HEK293 (cell line): ENCODE measurements around the gene PIGP.

Experiments used
- CTCF ChIA-PET: fragments of 350-600 bp; formaldehyde crosslinking; extraction: SDS; loops from one replicate; lab custom pipeline; 2021; ENCODE audit warnings: antibody characterized with exemption; lab: Yijun Ruan, JAX
- POLR2A ChIA-PET: fragments of 300-600 bp; formaldehyde crosslinking; extraction: SDS; loops from one replicate; lab custom pipeline; 2020; ENCODE audit warnings: antibody characterized with exemption, inconsistent platforms; lab: Yijun Ruan, JAX
- H3K27ac ChIP-seq: fragments of 200-500 bp; sonication (Bioruptor generic); 2 replicates; pipeline ENCODE4 v1.5.1; 2014; ENCODE audit warnings: low read depth, low read length, control low read depth, inconsistent platforms; ENCODE audit errors: extremely low read depth
- H3K36me3 ChIP-seq, 2 experiments: fragments of 200-500 bp in 1 of 2; sonication (Bioruptor generic) in 1 of 2; 1 replicate in 1 of 2; 2 replicates in 1 of 2; pipeline ENCODE4 v1.5.1; 2014 to 2017; ENCODE audit warnings: inconsistent platforms in 2 of 2, low read length in 2 of 2; ENCODE audit not compliant: control insufficient read depth in 2 of 2, insufficient read depth in 1 of 2
- H3K4me1 ChIP-seq: fragments of 200-500 bp; sonication (Bioruptor generic); 2 replicates; pipeline ENCODE4 v1.5.1; 2014; ENCODE audit warnings: mild to moderate bottlenecking, low read length, inconsistent platforms; ENCODE audit not compliant: control insufficient read depth, insufficient read depth
- H3K4me3 ChIP-seq: 2 replicates; pipeline ENCODE4 v1.5.1; 2011; ENCODE audit warnings: low read depth, mild to moderate bottlenecking, control low read depth, low read length, moderate library complexity
- H3K9me3 ChIP-seq: fragments of 200-500 bp; sonication (Bioruptor generic); 2 replicates; pipeline ENCODE4 v1.5.1; 2014; ENCODE audit warnings: low read depth, low read length, inconsistent platforms; ENCODE audit not compliant: control insufficient read depth, insufficient read depth
- BCL11A ChIP-seq: fragments of 450-650 bp; formaldehyde crosslinking; IDR thresholded peaks from 2 replicates; pipeline ENCODE4 v1.5.1; 2016; ENCODE audit warnings: low read depth, missing biosample characterization, missing genetic modification characterization
- EGR2 ChIP-seq: fragments of 450-650 bp; formaldehyde crosslinking; IDR thresholded peaks from 2 replicates; pipeline ENCODE4 v1.5.1; 2016; ENCODE audit warnings: low read depth, missing biosample characterization, missing genetic modification characterization
- GLI2 ChIP-seq: fragments of 450-650 bp; formaldehyde crosslinking; IDR thresholded peaks from 2 replicates; pipeline ENCODE4; 2017; ENCODE audit warnings: missing biosample characterization, missing genetic modification characterization, low read depth, borderline replicate concordance
- IKZF3 ChIP-seq: fragments of 450-650 bp; IDR thresholded peaks from 2 replicates; pipeline ENCODE4 v1.5.0; 2018; ENCODE audit warnings: missing biosample characterization, mild to moderate bottlenecking, missing genetic modification characterization, moderate library complexity
- INSM2 ChIP-seq: fragments of 450-650 bp; formaldehyde crosslinking; IDR thresholded peaks from 2 replicates; pipeline ENCODE4 v1.5.1; 2016; ENCODE audit warnings: missing biosample characterization, missing genetic modification characterization
- MZF1 ChIP-seq: fragments of 450-650 bp; formaldehyde crosslinking; IDR thresholded peaks from 2 replicates; pipeline ENCODE4 v1.5.1; 2017; ENCODE audit warnings: missing biosample characterization, missing genetic modification characterization, borderline replicate concordance
- OSR2 ChIP-seq: fragments of 450-650 bp; formaldehyde crosslinking; IDR thresholded peaks from 2 replicates; pipeline ENCODE4 v1.5.1; 2016; ENCODE audit warnings: missing biosample characterization, missing genetic modification characterization
- TRIM28 ChIP-seq: IDR thresholded peaks from 2 replicates; pipeline ENCODE4 v1.6.1; 2011; ENCODE audit warnings: low read length, control low read depth, borderline replicate concordance
- ZIC2 ChIP-seq: fragments of 450-650 bp; formaldehyde crosslinking; IDR thresholded peaks from 2 replicates; pipeline ENCODE4 v1.5.1; 2016; ENCODE audit warnings: missing biosample characterization, missing genetic modification characterization
- ZNF10 ChIP-seq: fragments of 450-650 bp; formaldehyde crosslinking; IDR thresholded peaks from 2 replicates; pipeline ENCODE4 v1.5.1; 2017; ENCODE audit warnings: missing biosample characterization, missing genetic modification characterization
- ZNF280D ChIP-seq: fragments of 450-650 bp; formaldehyde crosslinking; IDR thresholded peaks from 2 replicates; pipeline ENCODE4 v1.5.1; 2016; ENCODE audit warnings: missing biosample characterization, missing genetic modification characterization
- ZNF350 ChIP-seq: fragments of 450-650 bp; formaldehyde crosslinking; IDR thresholded peaks from 2 replicates; pipeline ENCODE4 v1.5.0; 2017; ENCODE audit warnings: missing biosample characterization, mild to moderate bottlenecking, missing genetic modification characterization
- ZNF423 ChIP-seq: fragments of 450-650 bp; formaldehyde crosslinking; IDR thresholded peaks from 2 replicates; pipeline ENCODE4 v1.5.1; 2016; ENCODE audit warnings: missing biosample characterization, missing genetic modification characterization
- ZNF473 ChIP-seq: fragments of 450-650 bp; formaldehyde crosslinking; IDR thresholded peaks from 2 replicates; pipeline ENCODE4 v1.5.1; 2017; ENCODE audit warnings: missing biosample characterization, missing genetic modification characterization
- ZNF510 ChIP-seq: fragments of 450-650 bp; formaldehyde crosslinking; IDR thresholded peaks from 2 replicates; pipeline ENCODE4 v1.5.1; 2018; ENCODE audit warnings: mild to moderate bottlenecking, missing genetic modification characterization, missing biosample characterization; ENCODE audit not compliant: insufficient replicate concordance
- ZNF561 ChIP-seq: fragments of 450-650 bp; IDR thresholded peaks from 2 replicates; pipeline ENCODE4 v1.5.1; 2018; ENCODE audit warnings: missing biosample characterization, missing genetic modification characterization, borderline replicate concordance
- ZNF571 ChIP-seq: fragments of 450-650 bp; formaldehyde crosslinking; IDR thresholded peaks from 2 replicates; pipeline ENCODE4 v1.5.0; 2017; ENCODE audit warnings: missing biosample characterization, missing genetic modification characterization
- ZNF660 ChIP-seq: fragments of 450-650 bp; IDR thresholded peaks from 2 replicates; pipeline ENCODE4 v1.5.1; 2018; ENCODE audit warnings: missing biosample characterization, mild to moderate bottlenecking, missing genetic modification characterization
- ZNF670 ChIP-seq: fragments of 450-650 bp; formaldehyde crosslinking; IDR thresholded peaks from 2 replicates; pipeline ENCODE4 v1.5.1; 2016; ENCODE audit warnings: missing biosample characterization, missing genetic modification characterization, low read depth
- ZNF76 ChIP-seq: fragments of 450-650 bp; formaldehyde crosslinking; IDR thresholded peaks from 2 replicates; pipeline ENCODE4; 2016; ENCODE audit warnings: low read depth, missing biosample characterization, missing genetic modification characterization, borderline replicate concordance
- ZSCAN30 ChIP-seq: fragments of 450-650 bp; IDR thresholded peaks from 2 replicates; pipeline ENCODE4 v1.5.1; 2018; ENCODE audit warnings: missing biosample characterization, mild to moderate bottlenecking, missing genetic modification characterization, moderate library complexity
- ZSCAN5A ChIP-seq: fragments of 450-650 bp; formaldehyde crosslinking; IDR thresholded peaks from 2 replicates; pipeline ENCODE4 v1.5.1; 2016; ENCODE audit warnings: missing biosample characterization, missing genetic modification characterization
- TF ChIP-seq, protein P1 (sequence below): fragments of 450-650 bp; formaldehyde crosslinking; IDR thresholded peaks from 2 replicates; pipeline ENCODE4 v1.5.1; 2016; ENCODE audit warnings: missing biosample characterization, missing genetic modification characterization
- TF ChIP-seq, protein P2 (sequence below): fragments of 450-650 bp; formaldehyde crosslinking; IDR thresholded peaks from 2 replicates; pipeline ENCODE4 v1.5.1; 2016; ENCODE audit warnings: missing biosample characterization, missing genetic modification characterization
- TF ChIP-seq, protein P3 (sequence below): fragments of 450-650 bp; formaldehyde crosslinking; IDR thresholded peaks from 2 replicates; pipeline ENCODE4 v1.5.1; 2017; ENCODE audit warnings: missing biosample characterization, missing genetic modification characterization

PIGP gene

DNA sequence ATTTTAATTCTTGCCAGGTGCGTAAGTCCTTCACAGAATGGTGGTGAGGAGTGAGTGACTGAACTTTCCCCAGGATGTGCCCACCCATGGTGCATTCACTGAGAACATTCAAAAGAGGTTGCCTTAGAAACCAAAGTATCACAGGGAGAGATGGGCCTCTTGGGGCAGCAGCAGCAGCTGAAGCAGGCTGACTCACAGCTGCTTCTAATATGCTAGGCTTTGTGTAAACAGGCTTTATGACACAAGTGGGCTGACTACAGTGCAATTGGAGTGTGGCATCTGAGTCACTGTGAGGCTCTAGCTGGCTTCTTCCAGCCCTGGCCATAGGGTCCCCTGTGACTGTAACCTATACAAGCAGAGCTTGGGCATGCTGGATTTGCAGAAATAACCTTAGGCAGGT lies 12.6 kb downstream of the PIGP start (continued):
- TF ChIP-seq, protein P1, sequence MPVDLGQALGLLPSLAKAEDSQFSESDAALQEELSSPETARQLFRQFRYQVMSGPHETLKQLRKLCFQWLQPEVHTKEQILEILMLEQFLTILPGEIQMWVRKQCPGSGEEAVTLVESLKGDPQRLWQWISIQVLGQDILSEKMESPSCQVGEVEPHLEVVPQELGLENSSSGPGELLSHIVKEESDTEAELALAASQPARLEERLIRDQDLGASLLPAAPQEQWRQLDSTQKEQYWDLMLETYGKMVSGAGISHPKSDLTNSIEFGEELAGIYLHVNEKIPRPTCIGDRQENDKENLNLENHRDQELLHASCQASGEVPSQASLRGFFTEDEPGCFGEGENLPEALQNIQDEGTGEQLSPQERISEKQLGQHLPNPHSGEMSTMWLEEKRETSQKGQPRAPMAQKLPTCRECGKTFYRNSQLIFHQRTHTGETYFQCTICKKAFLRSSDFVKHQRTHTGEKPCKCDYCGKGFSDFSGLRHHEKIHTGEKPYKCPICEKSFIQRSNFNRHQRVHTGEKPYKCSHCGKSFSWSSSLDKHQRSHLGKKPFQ (tag by site-specific recombination) = peak; percentile 34; the same call in 1 of the 2 replicates
- TF ChIP-seq INSM2 (tag by site-specific recombination) (peak; percentile 90), ZNF350 (tag by site-specific recombination) (no peak), ZNF561 (tag by site-specific recombination) (peak; percentile 96), GLI2 (tag by site-specific recombination) (peak; percentile 55; the same call in 1 of the 2 replicates), ZNF660 (peak; percentile 82), ZNF571 (no peak), ZNF510 (tag by site-specific recombination) (peak; percentile 56), ZNF76 (tag by site-specific recombination) (no peak), ZSCAN30 (tag by site-specific recombination) (peak; percentile 80; the same call in 1 of the 2 replicates), ZNF670 (no peak), ZNF473 (tag by site-specific recombination) (no peak), IKZF3 (tag by site-specific recombination) (peak; percentile 80), BCL11A (tag by site-specific recombination) (peak; percentile 63; the same call in 1 of the 2 replicates), ZNF423 (tag by site-specific recombination) (peak; percentile 93), ZNF10 (peak; percentile 96), ZIC2 (tag by site-specific recombination) (peak; percentile 95), EGR2 (tag by site-specific recombination) (peak; percentile 43; the same call in 1 of the 2 replicates), TRIM28 (peak; percentile 99), OSR2 (tag by site-specific recombination) (peak; percentile 98)
- TF ChIP-seq, protein P2, sequence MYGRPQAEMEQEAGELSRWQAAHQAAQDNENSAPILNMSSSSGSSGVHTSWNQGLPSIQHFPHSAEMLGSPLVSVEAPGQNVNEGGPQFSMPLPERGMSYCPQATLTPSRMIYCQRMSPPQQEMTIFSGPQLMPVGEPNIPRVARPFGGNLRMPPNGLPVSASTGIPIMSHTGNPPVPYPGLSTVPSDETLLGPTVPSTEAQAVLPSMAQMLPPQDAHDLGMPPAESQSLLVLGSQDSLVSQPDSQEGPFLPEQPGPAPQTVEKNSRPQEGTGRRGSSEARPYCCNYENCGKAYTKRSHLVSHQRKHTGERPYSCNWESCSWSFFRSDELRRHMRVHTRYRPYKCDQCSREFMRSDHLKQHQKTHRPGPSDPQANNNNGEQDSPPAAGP (tag by site-specific recombination) = peak; percentile 88
- TF ChIP-seq, protein P3, sequence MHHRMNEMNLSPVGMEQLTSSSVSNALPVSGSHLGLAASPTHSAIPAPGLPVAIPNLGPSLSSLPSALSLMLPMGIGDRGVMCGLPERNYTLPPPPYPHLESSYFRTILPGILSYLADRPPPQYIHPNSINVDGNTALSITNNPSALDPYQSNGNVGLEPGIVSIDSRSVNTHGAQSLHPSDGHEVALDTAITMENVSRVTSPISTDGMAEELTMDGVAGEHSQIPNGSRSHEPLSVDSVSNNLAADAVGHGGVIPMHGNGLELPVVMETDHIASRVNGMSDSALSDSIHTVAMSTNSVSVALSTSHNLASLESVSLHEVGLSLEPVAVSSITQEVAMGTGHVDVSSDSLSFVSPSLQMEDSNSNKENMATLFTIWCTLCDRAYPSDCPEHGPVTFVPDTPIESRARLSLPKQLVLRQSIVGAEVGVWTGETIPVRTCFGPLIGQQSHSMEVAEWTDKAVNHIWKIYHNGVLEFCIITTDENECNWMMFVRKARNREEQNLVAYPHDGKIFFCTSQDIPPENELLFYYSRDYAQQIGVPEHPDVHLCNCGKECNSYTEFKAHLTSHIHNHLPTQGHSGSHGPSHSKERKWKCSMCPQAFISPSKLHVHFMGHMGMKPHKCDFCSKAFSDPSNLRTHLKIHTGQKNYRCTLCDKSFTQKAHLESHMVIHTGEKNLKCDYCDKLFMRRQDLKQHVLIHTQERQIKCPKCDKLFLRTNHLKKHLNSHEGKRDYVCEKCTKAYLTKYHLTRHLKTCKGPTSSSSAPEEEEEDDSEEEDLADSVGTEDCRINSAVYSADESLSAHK (tag by site-specific recombination) = no peak

DNA sequence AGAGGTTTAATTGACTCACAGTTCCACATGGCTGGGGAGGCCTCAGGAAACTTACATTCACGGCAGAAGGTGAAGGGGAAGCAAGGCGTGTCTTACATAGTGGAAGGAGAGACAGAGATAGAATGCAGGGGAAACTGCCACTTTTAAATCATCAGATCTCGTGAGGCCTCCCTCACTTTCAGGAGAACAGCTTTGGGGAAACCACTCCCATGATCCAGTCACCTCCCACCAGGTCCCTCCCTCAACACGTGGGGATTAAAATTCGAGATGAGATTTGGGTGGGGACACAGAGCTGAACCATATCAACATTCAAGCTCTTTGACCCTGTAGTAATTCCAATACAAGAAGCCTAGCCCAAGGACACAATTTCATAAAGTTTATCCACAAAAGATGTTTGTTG lies 13.7 kb downstream of the PIGP start:
- Histone ChIP-seq H3K27ac (no peak overlapping the region), H3K4me1 (peaks cover 14% of the 10 kb centered on the region), H3K36me3 (no peaks in the 10 kb centered on the region), H3K4me3 (no peak overlapping the region), H3K9me3 (no peaks in the 10 kb centered on the region)
- peak; percentile 75; the same call in 1 of the 2 replicates for TF ChIP-seq MZF1
- peak; percentile 63; the same call in 1 of the 2 replicates for TF ChIP-seq ZSCAN5A (tag by site-specific recombination)
- no peak for TF ChIP-seq ZNF280D (tag by site-specific recombination)
- POLR2A ChIA-PET = interaction anchor here (0.9 kb wide), 1 partner anchor 53 kb away, joined by 3 read pairs; no protein-coding TSS in a partner anchor
- CTCF ChIA-PET = no interaction called here
